ENCODE data around the gene RUBCN. TPM values are rescaled to one million over a fixed set of nuclear protein-coding genes. Genes with fewer than 3 reads are reported as not detected.
"Not testable (repeated sequence)": the region's sequence is repeated elsewhere in the genome, so short reads cannot be mapped to it uniquely, and the experiment has no call there.

Gene RUBCN
- total RNA-seq, 2 donors from 2014 or later = 33.1 to 33.9 TPM

GRCh38 chr3:197658706-197659105, 78.0 kb downstream of the RUBCN start:
- DNase-seq; H3K27me3 Mint-ChIP-seq (ENCODE audit: low read depth); H3K4me3 Mint-ChIP-seq; ATAC-seq (replicated peaks in 1 of 2); H3K9me3 Mint-ChIP-seq; H3K27ac Mint-ChIP-seq; H3K36me3 Mint-ChIP-seq (ENCODE audit: insufficient read depth in 2 of 2): not testable (repeated sequence)
- H3K4me1 Mint-ChIP-seq (ENCODE audit: low read depth) = peaks cover 15% of the 10 kb centered on the region

- not testable (repeated sequence) for H3K9me3 Mint-ChIP-seq; H3K27me3 Mint-ChIP-seq (ENCODE audit: low read depth); H3K4me3 Mint-ChIP-seq; H3K27ac Mint-ChIP-seq; DNase-seq; ATAC-seq (replicated peaks in 1 of 2); H3K36me3 Mint-ChIP-seq (ENCODE audit: insufficient read depth in 2 of 2)
- peaks cover 15% of the 10 kb centered on the region for H3K4me1 Mint-ChIP-seq (ENCODE audit: low read depth)
Observed at GRCh38 chr3:197657541-197658292, 79.0 kb downstream of the RUBCN start.

GRCh38 chr3:197656960-197657359, 79.7 kb downstream of the RUBCN start:
- Mint-ChIP-seq H3K4me1 (ENCODE audit: low read depth) (peaks cover 15% of the 10 kb centered on the region), H3K27ac (peak overlapping the region; percentile 87), H3K4me3 (peak overlapping the region in 1 of 2 donors; percentile 55)
- H3K9me3 Mint-ChIP-seq; ATAC-seq (replicated peaks in 1 of 2); H3K36me3 Mint-ChIP-seq (ENCODE audit: insufficient read depth in 2 of 2); H3K27me3 Mint-ChIP-seq (ENCODE audit: low read depth); DNase-seq: not testable (repeated sequence)

- peak in 1 of 2 donors; percentile 5 for ATAC-seq (replicated peaks in 1 of 2)
- peaks cover 21% of the 10 kb centered on the region for H3K4me1 Mint-ChIP-seq (ENCODE audit: low read depth)
- not testable (repeated sequence) for H3K9me3 Mint-ChIP-seq; DNase-seq; H3K36me3 Mint-ChIP-seq (ENCODE audit: insufficient read depth in 2 of 2); H3K27me3 Mint-ChIP-seq (ENCODE audit: low read depth)
- peak overlapping the region; percentile 87 for H3K27ac Mint-ChIP-seq
- peak overlapping the region; percentile 79 to 85 for H3K4me3 Mint-ChIP-seq
Observed at GRCh38 chr3:197656129-197656528, 80.6 kb downstream of the RUBCN start.

- H3K4me3 Mint-ChIP-seq = peak overlapping the region in 1 of 2 donors; percentile 44
- H3K9me3 Mint-ChIP-seq; H3K36me3 Mint-ChIP-seq (ENCODE audit: insufficient read depth in 2 of 2); H3K27me3 Mint-ChIP-seq (ENCODE audit: low read depth); H3K27ac Mint-ChIP-seq; DNase-seq: not testable (repeated sequence)
- peaks cover 26% of the 10 kb centered on the region for H3K4me1 Mint-ChIP-seq (ENCODE audit: low read depth)
- peak; percentile 40 to 55 for ATAC-seq (replicated peaks in 1 of 2)
Observed at GRCh38 chr3:197654998-197655330, 81.7 kb downstream of the RUBCN start.

- not testable (repeated sequence) for H3K27me3 Mint-ChIP-seq (ENCODE audit: low read depth); H3K27ac Mint-ChIP-seq; H3K36me3 Mint-ChIP-seq (ENCODE audit: insufficient read depth in 2 of 2); H3K9me3 Mint-ChIP-seq
- peak overlapping the region; percentile 67 to 73 for H3K4me3 Mint-ChIP-seq
- DNase-seq (peak; percentile 41 to 48), ATAC-seq (replicated peaks in 1 of 2) (peak; percentile 89 to 95)
- H3K4me1 Mint-ChIP-seq (ENCODE audit: low read depth) = peaks cover 26% of the 10 kb centered on the region
Observed at GRCh38 chr3:197654090-197654997, 82.4 kb downstream of the RUBCN start.

- H3K27me3 Mint-ChIP-seq (ENCODE audit: low read depth); ATAC-seq (replicated peaks in 1 of 2); H3K36me3 Mint-ChIP-seq (ENCODE audit: insufficient read depth in 2 of 2); DNase-seq; H3K9me3 Mint-ChIP-seq; H3K27ac Mint-ChIP-seq: not testable (repeated sequence)
- peak overlapping the region in 1 of 2 donors; percentile 15 for H3K4me3 Mint-ChIP-seq
- H3K4me1 Mint-ChIP-seq (ENCODE audit: low read depth) = peaks cover 26% of the 10 kb centered on the region
Observed at GRCh38 chr3:197652860-197653259, 83.8 kb downstream of the RUBCN start.

- H3K27me3 Mint-ChIP-seq (ENCODE audit: low read depth); H3K36me3 Mint-ChIP-seq (ENCODE audit: insufficient read depth in 2 of 2); H3K4me3 Mint-ChIP-seq; H3K27ac Mint-ChIP-seq; ATAC-seq (replicated peaks in 1 of 2); H3K9me3 Mint-ChIP-seq; DNase-seq: not testable (repeated sequence)
- peaks cover 11% of the 10 kb centered on the region for H3K4me1 Mint-ChIP-seq (ENCODE audit: low read depth)
Observed at GRCh38 chr3:197647649-197648048, 89.1 kb downstream of the RUBCN start.

- H3K27me3 Mint-ChIP-seq (ENCODE audit: low read depth); H3K36me3 Mint-ChIP-seq (ENCODE audit: insufficient read depth in 2 of 2); DNase-seq; H3K27ac Mint-ChIP-seq; H3K4me3 Mint-ChIP-seq; H3K9me3 Mint-ChIP-seq; ATAC-seq (replicated peaks in 1 of 2): not testable (repeated sequence)
- peaks cover 11% of the 10 kb centered on the region for H3K4me1 Mint-ChIP-seq (ENCODE audit: low read depth)
Observed at GRCh38 chr3:197647191-197647590, 89.5 kb downstream of the RUBCN start.

GRCh38 chr3:197646294-197646693, 90.4 kb downstream of the RUBCN start:
- not testable (repeated sequence) for H3K4me1 Mint-ChIP-seq (ENCODE audit: low read depth); H3K36me3 Mint-ChIP-seq (ENCODE audit: insufficient read depth in 2 of 2); H3K27me3 Mint-ChIP-seq (ENCODE audit: low read depth); H3K27ac Mint-ChIP-seq; DNase-seq; ATAC-seq (replicated peaks in 1 of 2); H3K9me3 Mint-ChIP-seq; H3K4me3 Mint-ChIP-seq

GRCh38 chr3:197637556-197637955, 99.1 kb downstream of the RUBCN start:
- not testable (repeated sequence) for ATAC-seq (replicated peaks in 1 of 2)

GRCh38 chr3:197631989-197632388, 104.7 kb downstream of the RUBCN start:
- not testable (repeated sequence) for ATAC-seq (replicated peaks in 1 of 2); H3K27ac Mint-ChIP-seq; H3K36me3 Mint-ChIP-seq (ENCODE audit: insufficient read depth in 2 of 2); H3K4me1 Mint-ChIP-seq (ENCODE audit: low read depth); H3K27me3 Mint-ChIP-seq (ENCODE audit: low read depth); H3K4me3 Mint-ChIP-seq; H3K9me3 Mint-ChIP-seq
- DNase-seq = peak in 1 of 2 donors; percentile 13

More at GRCh38 chr3:197637556-197637955, 99.1 kb downstream of the RUBCN start:
- H3K9me3 Mint-ChIP-seq; H3K27me3 Mint-ChIP-seq (ENCODE audit: low read depth); H3K27ac Mint-ChIP-seq; H3K4me3 Mint-ChIP-seq; H3K4me1 Mint-ChIP-seq (ENCODE audit: low read depth); DNase-seq: not testable (repeated sequence)
- peaks cover 0 to 10% of the 10 kb centered on the region in 2 donors for H3K36me3 Mint-ChIP-seq (ENCODE audit: insufficient read depth in 2 of 2)

GRCh38 chr3:197630766-197631165, 105.9 kb downstream of the RUBCN start:
- not testable (repeated sequence) for ATAC-seq (replicated peaks in 1 of 2); H3K4me3 Mint-ChIP-seq; DNase-seq; H3K4me1 Mint-ChIP-seq (ENCODE audit: low read depth); H3K9me3 Mint-ChIP-seq; H3K27ac Mint-ChIP-seq; H3K36me3 Mint-ChIP-seq (ENCODE audit: insufficient read depth in 2 of 2); H3K27me3 Mint-ChIP-seq (ENCODE audit: low read depth)
